Measurements from ENCODE around the gene B4GALNT4.

- TF ChIP-seq POLR2A (IDR thresholded peaks at IDR 0.05) = no peak
- TF ChIP-seq, protein P1, sequence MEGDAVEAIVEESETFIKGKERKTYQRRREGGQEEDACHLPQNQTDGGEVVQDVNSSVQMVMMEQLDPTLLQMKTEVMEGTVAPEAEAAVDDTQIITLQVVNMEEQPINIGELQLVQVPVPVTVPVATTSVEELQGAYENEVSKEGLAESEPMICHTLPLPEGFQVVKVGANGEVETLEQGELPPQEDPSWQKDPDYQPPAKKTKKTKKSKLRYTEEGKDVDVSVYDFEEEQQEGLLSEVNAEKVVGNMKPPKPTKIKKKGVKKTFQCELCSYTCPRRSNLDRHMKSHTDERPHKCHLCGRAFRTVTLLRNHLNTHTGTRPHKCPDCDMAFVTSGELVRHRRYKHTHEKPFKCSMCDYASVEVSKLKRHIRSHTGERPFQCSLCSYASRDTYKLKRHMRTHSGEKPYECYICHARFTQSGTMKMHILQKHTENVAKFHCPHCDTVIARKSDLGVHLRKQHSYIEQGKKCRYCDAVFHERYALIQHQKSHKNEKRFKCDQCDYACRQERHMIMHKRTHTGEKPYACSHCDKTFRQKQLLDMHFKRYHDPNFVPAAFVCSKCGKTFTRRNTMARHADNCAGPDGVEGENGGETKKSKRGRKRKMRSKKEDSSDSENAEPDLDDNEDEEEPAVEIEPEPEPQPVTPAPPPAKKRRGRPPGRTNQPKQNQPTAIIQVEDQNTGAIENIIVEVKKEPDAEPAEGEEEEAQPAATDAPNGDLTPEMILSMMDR (IDR thresholded peaks at IDR 0.05) = no peak
Observed at GRCh38 chr11:412641-413119, 43.4 kb downstream of the B4GALNT4 start.
